HG03432 (cell line): ENCODE results near the gene ETFBKMT.
"Not testable (repeated sequence)": the region's sequence is repeated elsewhere in the genome, so short reads cannot be mapped to it uniquely, and the experiment has no call there.

Source experiments
- ATAC-seq: cut with Tn5 transposase; IDR thresholded peaks from one replicate; pipeline ENCODE4 v1.9.1; 2021; ENCODE audit warnings: mild to moderate bottlenecking, moderate library complexity; ENCODE audit not compliant: unreplicated experiment

ETFBKMT gene

GRCh38 chr12:31655208-31655607 is 4.3 kb upstream of the ETFBKMT start:
- ATAC-seq: no peak

GRCh38 chr12:31655792-31656191 is 3.7 kb upstream of the ETFBKMT start:
- ATAC-seq: no peak

- peak; percentile 5 for ATAC-seq
Observed at GRCh38 chr12:31658471-31659086, 909 bp upstream of the ETFBKMT start.

GRCh38 chr12:31662176-31662849 is 2.8 kb downstream of the ETFBKMT start:
- no peak for ATAC-seq

GRCh38 chr12:31663576-31663975 is 4.1 kb downstream of the ETFBKMT start:
- ATAC-seq: no peak

- no peak for ATAC-seq
Observed at GRCh38 chr12:31664038-31664437, 4.5 kb downstream of the ETFBKMT start.

- no peak for ATAC-seq
Observed at GRCh38 chr12:31669020-31669419, 9.5 kb downstream of the ETFBKMT start.

- not testable (repeated sequence) for ATAC-seq
Observed at GRCh38 chr12:31669582-31669981, 10.1 kb downstream of the ETFBKMT start.

- ATAC-seq: no peak
Observed at GRCh38 chr12:31672521-31672920, 13.0 kb downstream of the ETFBKMT start.

- ATAC-seq: peak; percentile 89
Observed at GRCh38 chr12:31682136-31682962, 22.9 kb downstream of the ETFBKMT start.

- no peak for ATAC-seq
Observed at GRCh38 chr12:31685801-31686200, 26.3 kb downstream of the ETFBKMT start.

- no peak for ATAC-seq
Observed at GRCh38 chr12:31687101-31687527, 27.6 kb downstream of the ETFBKMT start.

- ATAC-seq: not testable (repeated sequence)
Observed at GRCh38 chr12:31689921-31690320, 30.4 kb downstream of the ETFBKMT start.

GRCh38 chr12:31702047-31702446 is 42.6 kb downstream of the ETFBKMT start:
- ATAC-seq: no peak

- no peak for ATAC-seq
Observed at GRCh38 chr12:31705621-31706020, 46.1 kb downstream of the ETFBKMT start.

GRCh38 chr12:31708118-31708517 is 48.6 kb downstream of the ETFBKMT start:
- not testable (repeated sequence) for ATAC-seq

GRCh38 chr12:31710021-31710818 is 50.7 kb downstream of the ETFBKMT start:
- ATAC-seq: no peak

- no peak for ATAC-seq
Observed at GRCh38 chr12:31712877-31713276, 53.4 kb downstream of the ETFBKMT start.

- peak; percentile 38 for ATAC-seq
Observed at GRCh38 chr12:31714406-31715271, 55.2 kb downstream of the ETFBKMT start.

GRCh38 chr12:31715283-31715825 is 55.9 kb downstream of the ETFBKMT start:
- ATAC-seq: peak; percentile 92
